Esophagus muscularis mucosa (tissue), 4 donors: ENCODE measurements around the gene GAL3ST3. TPM values are rescaled to one million over a fixed set of nuclear protein-coding genes. Genes with fewer than 3 reads are reported as not detected.

Experiments used
- DNase-seq: peaks from one replicate; pipeline ENCODE4 v3.0.0-alpha.2; 2017; ENCODE audit errors: extremely low spot score
- H3K27ac ChIP-seq, 4 donors: fragments of 200-600 bp; sonication (generic); replicated peaks in 1 of 4; 1 replicate in 3 of 4; 2 replicates in 1 of 4; pipeline ENCODE4 v1.5.1; 2016 to 2019; ENCODE audit warnings: mild to moderate bottlenecking in 1 of 4
- H3K27me3 ChIP-seq, 4 donors: fragments of 200-600 bp; sonication (generic); one replicate each; pipeline versions ENCODE4 v1.5.1 to v1.6.0; 2016 to 2019
- H3K36me3 ChIP-seq, 4 donors: fragments of 200-600 bp; sonication (generic); one replicate each; pipeline ENCODE4 v1.5.1; 2016 to 2019
- H3K4me1 ChIP-seq, 4 donors: fragments of 200-600 bp; sonication (generic); one replicate each; pipeline ENCODE4 v1.5.1; 2016 to 2019
- H3K4me3 ChIP-seq, 4 donors: fragments of 200-600 bp; sonication (generic); 1 replicate in 2 of 4; 2 replicates in 2 of 4; pipeline ENCODE4 v1.5.1; 2016 to 2019; ENCODE audit warnings: mild to moderate bottlenecking in 4 of 4, moderate library complexity in 1 of 4
- H3K9me3 ChIP-seq, 4 donors: fragments of 200-600 bp; sonication (generic); 1 replicate in 3 of 4; 2 replicates in 1 of 4; pipeline ENCODE4 v1.5.1; 2016 to 2019
- EP300 ChIP-seq: sonication (generic); formaldehyde crosslinking; IDR thresholded peaks from one replicate; pipeline ENCODE4 v1.6.1; 2017; ENCODE audit warnings: antibody characterized with exemption
- POLR2A ChIP-seq: fragments of 450-650 bp; IDR thresholded peaks from one replicate; pipeline ENCODE4 v1.6.1; 2017; ENCODE audit warnings: antibody characterized with exemption, moderate library complexity, mild to moderate bottlenecking, low read depth
- POLR2AphosphoS5 ChIP-seq, 2 donors: sonication (generic); formaldehyde crosslinking; IDR thresholded peaks; one replicate each; pipeline ENCODE4 v1.6.1; 2017; ENCODE audit warnings: antibody characterized with exemption in 2 of 2
- WGBS: methylation state at CpG from one replicate; pipeline ENCODE4 v1.1.5; 2018; 5-methylcytosine and 5-hydroxymethylcytosine counted together
- intact Hi-C: fragments of 100-400 bp; cut with DNase I; formaldehyde crosslinking; loops from one replicate; pipeline ENCODE4 v1.15.1; 2023
- total RNA-seq, 4 donors: library from RNA; depleted of rRNA; stranded (reverse); fragments of >200 nt; gene quantifications; one replicate each; pipeline versions ENCODE4 v1.1.0 to v1.2.1, GENCODE V29; 2016
- TF ChIP-seq, protein P1 (sequence below), 3 experiments: fragments of 200-600 bp in 2 of 3; fragments of 450-650 bp in 1 of 3; sonication (generic) in 2 of 3; IDR thresholded peaks; one replicate each; pipeline ENCODE4 v1.5.1; 2017 to 2019; ENCODE audit warnings: antibody characterized with exemption in 3 of 3, mild to moderate bottlenecking in 2 of 3, moderate library complexity in 1 of 3

The GAL3ST3 gene
- total RNA-seq, 4 donors from 2014 or later, result 0.83 to 7.4 (median 3.3) TPM

DNA sequence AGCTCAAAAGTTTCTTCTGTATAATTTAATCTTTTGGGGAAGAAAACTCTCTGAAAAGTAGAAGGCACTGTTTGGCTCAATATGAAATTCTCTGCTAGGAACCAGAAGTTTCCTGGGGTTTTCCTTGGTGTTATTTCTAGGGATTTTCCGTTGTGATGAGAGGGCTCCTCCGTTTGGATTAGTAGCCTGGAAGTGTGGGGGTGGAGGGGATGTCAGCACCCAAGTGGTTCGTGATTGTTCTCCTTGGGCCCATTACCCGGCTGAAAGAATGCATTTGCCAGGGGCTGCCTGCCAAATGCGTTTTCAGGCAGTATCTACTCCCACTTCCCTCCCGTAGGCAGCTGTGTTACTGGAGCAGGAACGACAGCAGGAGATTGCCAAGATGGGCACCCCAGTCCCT is 7.5 kb upstream of the GAL3ST3 start:
- intact Hi-C loops, result no loop called here
- DNase-seq, result no peak
- WGBS, result 59% methylated on average over 7 of the region's 7 CpGs

GRCh38 chr11:66055021-66055420 is 6.1 kb upstream of the GAL3ST3 start:
- no peak for DNase-seq
- 96% methylated on average over 7 of the region's 7 CpGs for WGBS
- Histone ChIP-seq H3K27ac (no peak overlapping the region), H3K4me1 (peaks cover 19 to 38% (median 29%) of the 10 kb centered on the region in 4 donors), H3K36me3 (peaks cover 57 to 67% (median 61%) of the 10 kb centered on the region in 4 donors), H3K4me3 (no peak overlapping the region), H3K27me3 (no peaks in the 10 kb centered on the region), H3K9me3 (no peaks in the 10 kb centered on the region)
- TF ChIP-seq POLR2AphosphoS5 (IDR thresholded peaks at IDR 0.05) (no peak), POLR2A (no peak), EP300 (no peak)
- TF ChIP-seq, protein P1, sequence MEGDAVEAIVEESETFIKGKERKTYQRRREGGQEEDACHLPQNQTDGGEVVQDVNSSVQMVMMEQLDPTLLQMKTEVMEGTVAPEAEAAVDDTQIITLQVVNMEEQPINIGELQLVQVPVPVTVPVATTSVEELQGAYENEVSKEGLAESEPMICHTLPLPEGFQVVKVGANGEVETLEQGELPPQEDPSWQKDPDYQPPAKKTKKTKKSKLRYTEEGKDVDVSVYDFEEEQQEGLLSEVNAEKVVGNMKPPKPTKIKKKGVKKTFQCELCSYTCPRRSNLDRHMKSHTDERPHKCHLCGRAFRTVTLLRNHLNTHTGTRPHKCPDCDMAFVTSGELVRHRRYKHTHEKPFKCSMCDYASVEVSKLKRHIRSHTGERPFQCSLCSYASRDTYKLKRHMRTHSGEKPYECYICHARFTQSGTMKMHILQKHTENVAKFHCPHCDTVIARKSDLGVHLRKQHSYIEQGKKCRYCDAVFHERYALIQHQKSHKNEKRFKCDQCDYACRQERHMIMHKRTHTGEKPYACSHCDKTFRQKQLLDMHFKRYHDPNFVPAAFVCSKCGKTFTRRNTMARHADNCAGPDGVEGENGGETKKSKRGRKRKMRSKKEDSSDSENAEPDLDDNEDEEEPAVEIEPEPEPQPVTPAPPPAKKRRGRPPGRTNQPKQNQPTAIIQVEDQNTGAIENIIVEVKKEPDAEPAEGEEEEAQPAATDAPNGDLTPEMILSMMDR (IDR thresholded peaks at IDR 0.05), result no peak
- intact Hi-C loops, result no loop called here

More for the DNA sequence above, 7.5 kb upstream of the GAL3ST3 start:
- Histone ChIP-seq H3K27ac (no peak overlapping the region), H3K4me1 (peaks cover 13 to 29% (median 22%) of the 10 kb centered on the region in 4 donors), H3K4me3 (no peak overlapping the region), H3K27me3 (no peaks in the 10 kb centered on the region), H3K9me3 (no peaks in the 10 kb centered on the region), H3K36me3 (peaks cover 71 to 81% (median 76%) of the 10 kb centered on the region in 4 donors)
- no peak for TF ChIP-seq POLR2A
- TF ChIP-seq POLR2AphosphoS5 (IDR thresholded peaks at IDR 0.05), result no peak
- no peak for TF ChIP-seq EP300
- TF ChIP-seq, protein P1 (IDR thresholded peaks at IDR 0.05), result no peak

DNA sequence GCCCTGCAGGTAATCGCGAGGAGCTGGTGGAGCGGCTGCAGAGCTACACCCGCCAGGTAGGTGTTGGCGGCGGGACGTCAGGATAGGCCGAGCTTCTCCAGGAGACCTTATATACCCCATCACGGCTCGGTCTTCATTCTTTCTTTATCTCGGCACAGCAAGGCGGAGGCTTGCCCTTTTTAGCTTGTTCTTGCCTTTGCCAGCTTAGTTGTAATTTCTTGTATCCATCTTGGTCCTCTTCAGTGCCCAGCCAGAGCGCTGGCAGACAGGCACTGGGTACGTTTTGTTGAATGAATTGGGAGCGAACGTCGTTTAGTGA is 3.7 kb upstream of the GAL3ST3 start:
- 2% methylated on average over 17 of the region's 17 CpGs for WGBS
- H3K27ac ChIP-seq, result peak overlapping the region; percentile 87 to 92 (median 90)
- H3K4me1 ChIP-seq, result peaks cover 31 to 56% (median 48%) of the 10 kb centered on the region in 4 donors
- peaks cover 33 to 43% (median 37%) of the 10 kb centered on the region in 4 donors for H3K36me3 ChIP-seq
- no peak for TF ChIP-seq EP300
- TF ChIP-seq, protein P1 (IDR thresholded peaks at IDR 0.05), result no peak
- no peak for TF ChIP-seq POLR2AphosphoS5 (IDR thresholded peaks at IDR 0.05)
- no peak for TF ChIP-seq POLR2A
- intact Hi-C loops, result no loop called here
- peaks cover 0 to 18% (median 3%) of the 10 kb centered on the region in 4 donors for H3K27me3 ChIP-seq
- no peaks in the 10 kb centered on the region for H3K9me3 ChIP-seq
- peak overlapping the region; percentile 77 to 94 (median 88) for H3K4me3 ChIP-seq
- DNase-seq, result no peak

- Histone ChIP-seq H3K4me3 (peak within 1 kb of the TSS; percentile 77 to 94 (median 88)), H3K27me3 (peaks cover 0 to 18% (median 3%) of the 10 kb centered on the region in 4 donors), H3K36me3 (peaks cover 27 to 36% (median 31%) of the 10 kb centered on the region in 4 donors), H3K27ac (peak within 1 kb of the TSS; percentile 87 to 92 (median 90)), H3K9me3 (no peaks in the 10 kb centered on the region), H3K4me1 (peaks cover 31 to 62% (median 54%) of the 10 kb centered on the region in 4 donors)
- intact Hi-C loops, result no loop called here
- TF ChIP-seq, protein P1 (IDR thresholded peaks at IDR 0.05), result peak in 2 of 3 experiments; percentile 8 to 20
- TF ChIP-seq POLR2AphosphoS5 (IDR thresholded peaks at IDR 0.05) (peak; percentile 89 to 96), POLR2A (no peak), EP300 (no peak)
- peak; percentile 98 for DNase-seq
- 1% methylated on average over 54 of the region's 84 CpGs for WGBS
Measured at GRCh38 chr11:66051766-66052663, 3.1 kb upstream of the GAL3ST3 start, which contains the start of gene SF3B2. Gene SF3B2 (plus strand): TSS chr11:66052364. CDS start chr11:66052385, 21 bp downstream.
